GM21360 (cell line): ENCODE results near the gene CARD11.
"Not testable (repeated sequence)": the region's sequence is repeated elsewhere in the genome, so short reads cannot be mapped to it uniquely, and the experiment has no call there.

ENCODE experiments used
- ATAC-seq: cut with Tn5 transposase; IDR thresholded peaks from one replicate; pipeline ENCODE4 v1.9.1; 2021; ENCODE audit warnings: mild to moderate bottlenecking, moderate library complexity; ENCODE audit not compliant: unreplicated experiment

CARD11 gene

DNA sequence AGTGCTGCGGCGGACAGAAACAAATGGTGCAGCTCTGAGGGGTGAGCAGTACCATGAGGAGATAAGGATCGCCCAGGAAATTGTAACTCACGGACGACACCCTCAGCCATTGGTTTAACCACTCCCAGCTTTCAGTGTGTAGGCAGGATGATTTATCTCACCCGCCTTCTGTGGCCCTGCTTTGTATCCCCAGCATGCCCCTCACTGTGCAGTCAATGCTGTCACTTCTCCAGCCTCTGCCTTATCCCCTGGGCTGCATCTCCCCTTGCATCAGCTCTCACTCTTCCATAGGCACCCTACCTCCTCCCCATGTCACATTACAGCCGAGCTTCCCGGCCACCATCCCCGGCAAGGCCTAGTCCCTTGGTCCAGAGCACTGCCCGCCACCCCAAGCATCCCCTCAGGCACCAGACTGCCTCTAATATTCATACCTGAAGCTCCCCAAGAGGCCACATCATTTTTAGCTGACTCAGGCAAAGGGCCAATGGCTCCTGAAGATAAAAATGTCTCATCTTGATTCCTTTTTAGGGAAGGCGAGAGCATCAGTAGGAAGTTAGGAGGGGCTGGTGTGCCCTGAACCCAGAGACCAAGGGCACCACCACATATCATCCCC lies 77.1 kb downstream of the CARD11 start:
- no peak for ATAC-seq

DNA sequence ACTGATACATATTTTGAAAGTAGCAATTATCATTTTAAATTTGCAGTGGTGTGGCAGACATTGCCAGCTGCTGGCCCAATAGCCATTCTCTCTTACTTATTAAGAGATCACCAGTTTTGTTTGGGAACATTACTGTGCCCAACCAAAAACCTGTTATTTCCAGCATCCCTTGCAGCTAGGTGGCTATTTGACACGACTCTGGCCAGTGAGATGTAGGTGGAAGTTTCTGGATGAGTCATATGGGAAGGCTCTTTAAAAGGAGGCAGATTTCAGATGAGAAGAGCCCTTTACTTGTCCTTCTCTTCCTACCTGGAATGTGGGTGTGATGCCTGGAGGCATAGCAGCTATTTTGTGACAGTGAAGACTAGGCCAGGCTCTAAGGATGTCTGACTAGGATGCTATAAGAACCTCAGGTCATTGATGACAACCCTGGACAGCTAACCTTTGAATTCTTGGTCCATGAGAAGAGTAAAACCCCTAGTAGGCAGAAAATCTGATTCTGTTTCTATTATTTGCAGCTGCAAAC lies 77.9 kb downstream of the CARD11 start:
- ATAC-seq, result no peak

DNA sequence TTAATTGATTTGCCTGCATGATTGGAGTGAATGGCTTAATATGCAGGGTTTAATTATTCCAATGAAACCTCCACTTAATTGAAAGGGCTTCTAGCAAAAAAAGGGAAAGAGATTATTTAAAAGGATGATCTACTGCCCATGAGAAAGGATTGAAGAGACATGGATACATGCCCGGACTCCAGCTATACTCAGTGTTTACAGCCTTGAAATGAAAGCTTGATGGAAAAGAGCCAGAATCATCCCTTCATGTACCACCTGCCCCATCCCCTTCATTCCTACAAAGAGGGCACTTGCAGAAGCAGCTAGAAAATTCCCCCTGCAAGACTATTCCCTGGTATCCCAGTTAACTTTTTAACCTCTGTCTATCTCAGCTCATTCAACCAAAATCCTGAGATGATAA lies 78.4 kb downstream of the CARD11 start:
- ATAC-seq, result no peak

DNA sequence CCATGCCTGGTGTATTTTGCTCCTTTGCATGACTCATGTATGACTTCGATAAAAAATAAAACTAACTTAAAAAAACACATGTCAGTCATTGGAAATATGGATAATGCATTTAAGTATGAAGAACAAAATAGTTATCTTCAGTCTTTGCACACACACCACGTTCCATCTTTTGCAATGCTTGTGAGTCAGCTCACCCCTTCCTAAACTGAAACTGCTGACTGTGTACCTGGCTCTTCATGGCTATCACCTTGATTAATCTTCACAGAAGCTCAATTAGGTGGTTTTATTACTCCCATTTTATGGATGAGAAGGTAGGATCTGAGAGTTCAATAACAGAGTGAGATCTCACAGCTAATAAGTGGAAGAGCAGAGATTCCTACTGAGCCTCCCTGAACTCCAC lies 79.5 kb downstream of the CARD11 start:
- ATAC-seq, result no peak

DNA sequence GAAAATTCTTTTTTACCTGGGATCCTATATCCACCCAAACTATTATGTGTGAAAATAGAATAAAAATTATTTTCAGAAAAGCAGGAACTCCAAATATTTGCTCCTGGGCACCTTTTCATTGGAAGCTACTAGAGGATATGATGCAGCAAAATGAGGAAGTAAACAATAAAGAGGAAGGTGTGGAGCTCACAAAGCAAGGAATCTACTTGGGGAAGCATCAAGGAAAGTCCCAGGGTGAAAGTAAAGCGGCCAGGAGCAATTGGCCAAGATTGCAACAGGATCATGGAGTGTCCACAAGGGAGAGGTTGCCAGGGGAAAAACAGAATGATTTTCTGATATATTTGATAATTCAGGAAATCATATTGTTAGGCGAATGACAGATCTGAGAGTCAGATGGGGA lies 80.8 kb downstream of the CARD11 start:
- ATAC-seq, result no peak

DNA sequence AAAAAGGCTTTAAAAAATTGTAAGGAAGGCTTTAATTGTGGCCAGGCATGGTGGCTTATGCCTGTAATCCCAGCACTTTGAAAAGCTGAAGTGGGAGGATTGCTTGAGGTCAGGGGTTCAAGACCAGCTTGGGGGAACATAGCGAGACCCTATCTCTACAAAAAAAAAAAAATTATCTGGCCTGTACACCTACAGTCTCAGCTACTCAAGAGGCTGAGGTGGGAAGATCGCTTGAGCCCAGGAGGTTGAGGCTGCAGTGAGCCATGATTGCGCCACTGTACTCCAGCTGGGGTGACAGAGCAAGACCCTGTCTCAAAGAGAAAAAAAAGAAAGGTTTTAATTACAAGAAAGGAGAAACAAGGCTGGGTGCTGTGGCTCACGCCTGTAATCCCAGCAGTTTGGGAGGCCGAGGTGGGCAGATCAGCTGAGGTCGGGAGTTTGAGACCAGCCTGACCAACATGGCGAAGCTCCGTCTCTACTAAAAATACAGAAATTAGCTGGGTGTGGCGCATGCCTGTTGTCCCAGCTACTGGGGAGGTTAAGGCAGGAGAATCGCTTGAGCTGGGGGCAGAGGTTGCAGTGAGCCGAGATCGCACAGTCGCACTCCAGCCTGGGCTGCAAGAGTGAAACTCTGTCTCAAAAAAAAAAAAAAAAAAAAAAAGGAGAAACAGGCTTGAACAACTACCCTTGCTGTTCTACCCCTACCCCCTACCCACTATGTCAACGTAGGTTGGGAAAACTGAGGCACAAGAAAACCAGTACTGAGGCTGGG lies 83.7 kb downstream of the CARD11 start:
- ATAC-seq, result no peak

DNA sequence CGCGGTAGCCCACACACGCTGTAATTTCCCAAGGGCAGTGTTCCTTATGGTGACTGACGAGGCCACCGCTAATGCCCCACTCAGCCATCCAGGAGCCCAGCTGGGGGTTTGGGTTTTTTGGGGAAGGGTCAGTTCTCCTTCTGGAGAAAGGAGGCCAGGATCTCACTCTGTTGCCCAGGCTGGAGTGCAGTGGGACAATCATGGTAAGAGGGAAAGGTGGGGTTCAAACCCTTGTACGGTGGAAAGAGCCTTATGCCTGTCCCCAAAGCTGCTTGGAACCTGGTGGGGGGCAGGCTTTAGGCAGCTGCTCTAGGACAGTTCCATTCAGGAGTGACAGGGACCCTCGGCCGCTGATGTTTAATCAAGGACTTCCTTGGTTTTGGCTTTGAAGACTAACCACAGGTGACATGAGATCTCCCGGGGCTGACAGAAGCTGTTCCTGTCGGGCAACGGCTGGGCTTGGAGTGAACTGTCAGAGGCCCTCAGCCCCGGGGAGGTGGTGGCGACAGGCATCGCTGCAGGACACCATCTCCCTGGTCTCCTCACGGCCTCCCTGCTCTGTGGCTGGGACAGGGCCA lies 84.5 kb downstream of the CARD11 start:
- ATAC-seq, result no peak

DNA sequence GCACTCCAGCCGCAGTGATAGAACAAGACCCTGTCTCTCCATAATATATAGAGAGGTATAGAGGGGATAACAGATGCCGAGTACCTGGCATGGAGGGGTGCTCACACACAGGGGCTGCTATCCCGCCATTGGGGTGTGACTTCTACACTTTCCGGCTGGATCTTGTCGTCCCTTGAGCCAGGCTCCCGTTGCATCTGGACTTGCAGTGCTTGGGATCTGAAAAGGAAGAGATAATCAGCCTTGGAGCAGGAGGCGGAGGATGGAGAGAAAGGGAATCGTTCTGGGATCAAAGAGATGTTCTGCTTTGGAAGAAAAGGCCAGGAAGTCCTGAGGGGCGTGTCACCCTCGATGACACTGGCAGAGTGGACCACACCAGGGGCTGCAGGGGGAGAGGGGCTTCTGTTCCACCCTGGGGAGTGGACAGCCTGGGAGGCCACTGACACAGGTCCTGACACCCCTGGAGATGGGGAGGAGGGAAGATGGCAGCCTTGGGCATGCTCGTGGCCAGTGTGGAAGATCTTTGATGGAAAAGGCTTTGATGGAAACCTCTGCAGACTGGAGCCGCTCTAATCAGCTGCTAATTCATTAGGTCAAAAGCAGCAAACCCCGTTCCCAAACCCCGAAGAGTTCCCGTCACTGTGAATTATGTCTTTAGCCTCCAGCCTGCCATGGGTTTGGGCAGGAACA lies 85.1 kb downstream of the CARD11 start:
- ATAC-seq, result no peak

DNA sequence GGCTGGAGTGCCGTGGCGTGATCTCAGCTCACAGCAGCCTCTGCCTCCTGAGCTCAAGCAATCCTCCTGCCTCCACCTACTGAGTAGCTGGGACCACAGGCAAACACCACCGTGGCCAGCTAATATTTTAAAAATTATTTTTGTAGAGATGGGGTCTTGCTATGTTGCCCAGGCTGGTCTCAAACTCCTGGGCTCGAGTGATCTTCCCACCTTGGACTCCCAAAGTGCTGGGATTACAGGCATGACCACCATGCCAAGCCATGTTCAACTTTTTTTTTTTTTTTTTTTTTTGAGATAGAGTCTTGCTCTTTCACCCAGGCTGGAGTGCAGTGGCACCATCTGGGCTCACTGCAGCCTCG lies 86.3 kb downstream of the CARD11 start:
- ATAC-seq, result not testable (repeated sequence)

DNA sequence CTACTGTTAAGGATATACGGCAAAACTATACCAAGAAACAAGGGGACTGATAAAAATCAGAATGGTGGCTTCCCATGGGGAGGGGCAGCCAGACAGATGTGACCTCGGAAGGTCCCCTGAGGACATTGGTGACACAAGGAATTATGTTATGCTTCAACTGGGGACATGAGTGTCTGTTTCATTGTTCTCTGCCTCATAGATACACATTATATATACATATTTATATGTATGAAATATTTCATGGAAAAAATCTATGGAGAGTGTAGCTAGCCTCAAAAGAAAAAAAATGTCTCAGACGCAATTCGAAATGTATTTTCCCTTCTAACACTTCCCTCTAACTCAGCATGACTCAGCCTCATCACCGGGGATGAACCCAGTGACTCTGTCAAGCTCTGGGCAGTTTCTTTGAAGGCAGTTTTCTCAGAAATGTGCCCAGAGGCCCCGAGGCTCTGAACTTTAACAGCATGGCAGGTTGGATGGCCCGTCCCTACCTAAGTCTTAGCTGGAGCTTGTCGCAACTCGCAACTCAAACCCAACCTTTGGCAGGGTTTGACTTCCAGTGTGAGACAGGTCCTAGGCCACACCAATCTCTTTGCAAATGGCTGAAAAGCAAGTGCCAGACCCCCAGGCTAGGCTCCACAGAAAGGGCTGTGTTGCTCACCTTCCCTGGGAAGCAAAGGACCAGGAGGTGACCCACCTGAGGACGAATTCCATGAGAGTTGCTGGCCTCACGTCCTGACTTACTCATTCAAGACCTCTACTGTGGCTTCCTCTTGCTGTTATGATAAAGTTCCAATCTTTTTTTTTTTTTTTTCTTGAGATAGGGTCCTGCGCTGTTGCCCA lies 86.9 kb downstream of the CARD11 start:
- no peak for ATAC-seq

DNA sequence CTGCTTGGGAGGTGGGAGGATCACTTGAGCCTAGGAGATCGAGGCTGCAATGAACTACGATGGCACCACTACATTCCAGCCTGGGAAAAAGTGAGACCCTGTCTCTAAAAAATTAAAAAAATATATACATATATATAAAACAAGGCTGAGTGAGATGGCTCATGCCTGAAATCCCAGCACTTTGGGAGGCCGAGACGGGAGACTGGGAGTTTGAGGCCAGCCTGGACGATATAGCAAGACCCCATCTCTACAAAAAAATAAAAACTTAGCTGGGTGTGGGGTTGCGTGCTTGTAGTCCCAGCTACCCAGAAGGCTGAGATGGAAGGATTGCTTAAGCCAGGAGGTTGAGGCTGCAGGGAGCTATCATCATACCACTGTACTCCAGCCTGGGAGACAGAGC lies 87.6 kb downstream of the CARD11 start:
- ATAC-seq, result no peak

DNA sequence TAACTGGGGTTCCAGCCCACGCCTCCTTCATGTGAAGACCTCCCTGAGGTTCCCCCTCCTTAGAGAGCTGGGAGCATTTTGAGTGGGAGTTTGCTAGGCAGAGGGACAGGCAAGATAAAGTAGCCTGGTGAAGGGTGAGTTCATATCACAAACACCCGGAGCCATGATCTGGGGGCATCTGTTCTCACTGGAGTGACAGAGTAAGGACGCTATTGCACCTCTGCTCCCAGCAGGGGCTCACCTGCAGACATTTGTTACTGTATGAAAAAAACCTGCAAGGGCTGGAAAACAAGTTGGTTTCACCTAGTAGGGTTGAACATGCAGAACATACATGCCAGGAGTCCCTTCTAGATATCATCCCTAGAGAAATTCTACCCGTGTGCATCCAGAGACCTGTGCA lies 88.4 kb downstream of the CARD11 start:
- ATAC-seq, result no peak

DNA sequence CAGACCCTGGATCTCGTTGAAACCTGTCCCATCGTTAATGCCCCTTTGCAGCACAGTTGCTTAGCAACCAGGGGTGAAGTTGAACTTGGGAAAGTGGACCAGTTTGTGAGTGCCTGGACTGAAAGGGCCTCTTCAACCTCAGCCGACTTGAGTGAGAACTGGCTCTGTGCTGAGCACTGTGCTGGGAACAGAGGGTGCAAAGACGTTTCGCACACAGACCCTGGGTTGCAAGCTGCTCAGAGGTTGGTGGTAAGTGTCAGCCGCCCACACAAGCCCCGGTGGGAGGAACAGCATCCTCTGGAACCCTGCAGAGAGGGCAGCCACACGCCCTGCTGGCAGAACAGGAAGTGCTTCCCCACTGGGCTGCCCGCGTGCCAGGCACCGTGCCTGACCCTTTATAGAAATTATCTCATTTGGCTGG lies 89.2 kb downstream of the CARD11 start:
- no peak for ATAC-seq

DNA sequence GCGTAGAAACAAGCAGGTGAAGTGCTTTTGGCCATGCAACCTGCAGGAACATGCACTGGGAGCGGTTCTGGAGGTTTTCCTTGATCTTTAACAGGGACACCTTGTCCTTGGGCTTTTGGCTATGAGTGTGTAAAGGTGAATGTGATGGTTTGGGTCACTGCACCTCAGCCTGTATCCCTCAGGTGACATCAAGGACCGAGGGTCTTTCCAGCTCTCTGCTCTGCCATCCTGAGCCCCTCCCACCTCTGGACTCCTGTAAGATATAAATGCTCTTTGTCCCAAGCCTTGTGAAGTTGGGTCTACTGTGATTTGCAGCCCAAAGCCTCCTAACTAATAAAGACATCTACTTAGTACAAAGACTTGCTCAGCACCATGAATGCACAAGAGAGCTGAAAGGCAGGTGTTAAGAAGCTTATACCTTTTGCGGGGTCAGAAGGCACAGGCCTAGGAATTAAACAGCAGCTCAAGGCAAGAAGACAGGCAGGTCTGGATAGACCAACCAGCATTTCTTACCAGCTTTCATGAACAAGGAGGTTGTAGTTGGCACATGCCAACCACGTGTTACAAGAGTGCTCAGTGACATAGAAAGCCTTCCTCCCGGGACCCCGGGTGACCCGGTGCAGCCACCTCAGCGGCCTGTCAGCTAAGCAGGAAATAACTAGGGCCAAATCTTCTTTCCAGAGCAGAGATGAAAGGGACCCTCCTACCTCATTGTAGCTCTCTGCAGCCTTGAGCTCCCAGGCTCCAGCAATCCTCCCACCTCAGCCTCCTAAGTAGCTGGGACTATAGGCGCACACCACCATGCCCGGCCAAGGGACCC lies 89.9 kb downstream of the CARD11 start:
- no peak for ATAC-seq

DNA sequence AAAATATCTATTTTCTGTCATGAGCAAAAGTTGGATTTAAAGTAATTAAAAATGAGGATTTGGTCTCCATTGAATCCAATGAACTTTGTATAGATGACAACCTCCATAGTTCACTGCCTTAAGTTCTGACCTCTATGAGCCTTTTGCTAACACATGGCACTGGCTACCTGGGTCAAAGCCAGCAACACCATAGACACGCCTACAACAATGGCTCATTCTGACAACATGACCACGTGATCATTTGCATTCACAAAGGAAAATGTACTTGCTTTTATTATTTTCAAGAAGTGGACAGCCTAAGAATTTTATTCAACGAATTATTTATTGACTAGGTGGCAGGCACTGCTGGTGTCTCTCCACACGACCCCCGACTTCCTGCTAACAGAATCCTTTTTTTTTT lies 90.6 kb downstream of the CARD11 start:
- ATAC-seq, result no peak

DNA sequence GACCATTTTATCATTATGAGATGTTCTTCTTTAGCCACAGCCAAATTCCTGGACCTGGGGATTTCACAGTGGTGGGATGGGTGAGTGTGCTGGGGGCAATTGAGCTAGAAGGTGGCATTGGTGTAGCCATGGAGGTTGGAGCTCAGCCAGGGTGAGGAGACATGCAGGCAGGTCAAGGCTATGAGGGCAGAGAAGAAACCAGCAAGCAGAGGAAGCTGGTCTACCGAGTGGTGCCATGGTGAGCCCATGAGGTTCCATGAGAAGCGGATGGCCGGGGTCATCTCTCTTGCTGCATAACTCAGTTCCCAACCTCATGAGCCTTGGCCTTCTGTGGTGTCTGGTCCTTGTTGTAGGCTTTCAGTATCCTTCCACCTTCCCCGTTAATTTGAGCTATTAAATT lies 91.4 kb downstream of the CARD11 start:
- no peak for ATAC-seq

DNA sequence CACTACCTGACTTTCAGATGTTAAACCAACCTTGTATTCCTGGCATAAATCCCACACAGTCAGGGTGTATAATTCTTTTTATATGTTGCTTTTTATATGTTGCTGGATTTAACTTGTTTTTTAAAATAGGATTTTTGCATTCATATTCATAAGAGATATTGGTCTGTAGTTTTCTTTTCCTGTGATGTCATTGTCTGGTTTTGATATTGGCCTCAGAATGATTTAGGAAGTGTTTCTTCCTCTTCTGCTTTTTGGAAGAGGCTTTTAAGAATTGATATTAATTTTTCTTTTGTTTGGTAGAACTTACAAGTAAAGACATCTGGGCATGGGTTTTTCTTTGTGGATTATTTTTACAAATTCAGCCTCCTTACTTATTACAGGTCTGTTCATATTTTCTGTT lies 93.1 kb downstream of the CARD11 start:
- ATAC-seq, result no peak

DNA sequence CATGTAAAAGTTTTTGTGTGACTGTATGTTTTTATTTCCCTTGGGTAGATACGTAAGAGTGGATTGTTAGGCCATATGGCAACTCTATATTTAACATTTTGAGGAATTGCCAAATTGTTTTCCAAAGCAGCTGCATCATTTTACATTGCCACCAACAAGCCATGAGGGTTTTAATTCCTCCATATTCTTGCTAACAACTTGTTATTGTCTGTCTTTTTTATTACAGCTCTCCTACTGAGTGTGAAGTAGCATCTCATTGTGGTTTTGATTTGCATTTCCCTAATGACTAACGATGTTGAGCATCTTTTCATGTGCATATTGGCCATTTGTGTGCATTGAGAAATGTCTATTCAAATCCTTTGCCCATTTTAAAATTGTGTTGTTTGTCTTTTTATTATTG lies 94.9 kb downstream of the CARD11 start:
- ATAC-seq, result no peak

DNA sequence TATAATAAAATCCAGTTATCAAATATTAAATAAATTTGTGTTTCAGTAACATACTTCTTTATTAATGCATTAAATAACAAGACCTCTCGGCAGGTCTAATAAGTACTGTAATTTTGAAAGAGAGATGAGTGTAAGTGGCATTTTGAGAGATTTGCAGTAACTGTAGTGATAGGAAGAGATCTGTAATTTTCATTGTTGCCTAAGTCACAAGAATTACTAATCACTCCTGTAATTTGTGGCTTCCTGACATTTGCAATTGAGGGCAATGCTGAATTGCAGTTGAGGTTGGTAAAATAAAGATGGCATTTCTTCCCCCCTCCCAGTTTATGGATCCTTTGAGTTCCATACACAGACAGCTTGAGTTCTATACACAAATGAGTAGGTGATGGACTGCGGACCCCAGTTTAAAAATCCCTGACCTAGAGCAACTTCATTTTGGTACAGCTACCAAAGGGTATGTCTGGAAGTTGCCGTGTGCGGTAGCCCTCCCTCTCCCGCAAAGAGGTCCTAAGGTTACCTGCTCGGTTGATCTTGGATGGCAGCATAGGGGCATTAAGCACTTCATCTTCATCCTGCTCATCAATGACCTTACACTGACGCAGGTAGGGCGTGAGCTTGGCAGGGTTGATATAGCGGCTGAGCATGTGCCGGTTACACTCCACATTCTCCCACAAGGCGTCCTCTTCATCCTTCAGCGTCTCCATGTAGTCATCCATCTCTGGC lies 96.4 kb downstream of the CARD11 start:
- no peak for ATAC-seq
